ENCODE measurements around the gene RFX1.
"Not testable (repeated sequence)": the region's sequence is repeated elsewhere in the genome, so short reads cannot be mapped to it uniquely, and the experiment has no call there.

RFX1 gene

GRCh38 chr19:13971868-13972267 lies 34.3 kb downstream of the RFX1 start:
- not testable (repeated sequence) for H3K36me3 ChIP-seq (ENCODE audit: control insufficient read depth, insufficient read depth, low read length); H3K4me3 ChIP-seq (ENCODE audit: low read depth, low read length); H3K4me1 ChIP-seq (ENCODE audit: control insufficient read depth, insufficient read depth, low read length); H3K27me3 ChIP-seq (ENCODE audit: control insufficient read depth, insufficient read depth, low read length); H3K9me3 ChIP-seq (ENCODE audit: control insufficient read depth, insufficient read depth, low read length); H3K9ac ChIP-seq (ENCODE audit: low read depth, low read length)

GRCh38 chr19:13969897-13970296 lies 36.2 kb downstream of the RFX1 start:
- no peak overlapping the region for H3K9ac ChIP-seq (ENCODE audit: low read depth, low read length)
- no peaks in the 10 kb centered on the region for H3K9me3 ChIP-seq (ENCODE audit: control insufficient read depth, insufficient read depth, low read length)
- no peak overlapping the region for H3K4me3 ChIP-seq (ENCODE audit: low read depth, low read length)
- no peaks in the 10 kb centered on the region for H3K27me3 ChIP-seq (ENCODE audit: control insufficient read depth, insufficient read depth, low read length)
- H3K36me3 ChIP-seq (ENCODE audit: control insufficient read depth, insufficient read depth, low read length), result peaks cover 14% of the 10 kb centered on the region
- H3K4me1 ChIP-seq (ENCODE audit: control insufficient read depth, insufficient read depth, low read length), result no peaks in the 10 kb centered on the region

- H3K36me3 ChIP-seq (ENCODE audit: control insufficient read depth, insufficient read depth, low read length), result peaks cover 14% of the 10 kb centered on the region
- no peaks in the 10 kb centered on the region for H3K9me3 ChIP-seq (ENCODE audit: control insufficient read depth, insufficient read depth, low read length)
- no peak overlapping the region for H3K9ac ChIP-seq (ENCODE audit: low read depth, low read length)
- H3K4me1 ChIP-seq (ENCODE audit: control insufficient read depth, insufficient read depth, low read length), result no peaks in the 10 kb centered on the region
- no peak overlapping the region for H3K4me3 ChIP-seq (ENCODE audit: low read depth, low read length)
- H3K27me3 ChIP-seq (ENCODE audit: control insufficient read depth, insufficient read depth, low read length), result no peaks in the 10 kb centered on the region
These were observed 37.1 kb downstream of the RFX1 start for GRCh38 chr19:13968999-13969398.

GRCh38 chr19:13968383-13968935 lies 37.7 kb downstream of the RFX1 start:
- peaks cover 14% of the 10 kb centered on the region for H3K36me3 ChIP-seq (ENCODE audit: control insufficient read depth, insufficient read depth, low read length)

GRCh38 chr19:13967206-13967605 lies 38.9 kb downstream of the RFX1 start:
- not testable (repeated sequence) for H3K4me1 ChIP-seq (ENCODE audit: control insufficient read depth, insufficient read depth, low read length); H3K9ac ChIP-seq (ENCODE audit: low read depth, low read length); H3K9me3 ChIP-seq (ENCODE audit: control insufficient read depth, insufficient read depth, low read length); H3K27me3 ChIP-seq (ENCODE audit: control insufficient read depth, insufficient read depth, low read length); H3K4me3 ChIP-seq (ENCODE audit: low read depth, low read length)
- H3K36me3 ChIP-seq (ENCODE audit: control insufficient read depth, insufficient read depth, low read length), result peaks cover 11% of the 10 kb centered on the region

More at GRCh38 chr19:13968383-13968935, 37.7 kb downstream of the RFX1 start:
- no peaks in the 10 kb centered on the region for H3K9me3 ChIP-seq (ENCODE audit: control insufficient read depth, insufficient read depth, low read length)
- no peak overlapping the region for H3K9ac ChIP-seq (ENCODE audit: low read depth, low read length)
- no peaks in the 10 kb centered on the region for H3K4me1 ChIP-seq (ENCODE audit: control insufficient read depth, insufficient read depth, low read length)
- H3K4me3 ChIP-seq (ENCODE audit: low read depth, low read length), result no peak overlapping the region
- no peaks in the 10 kb centered on the region for H3K27me3 ChIP-seq (ENCODE audit: control insufficient read depth, insufficient read depth, low read length)

DNA sequence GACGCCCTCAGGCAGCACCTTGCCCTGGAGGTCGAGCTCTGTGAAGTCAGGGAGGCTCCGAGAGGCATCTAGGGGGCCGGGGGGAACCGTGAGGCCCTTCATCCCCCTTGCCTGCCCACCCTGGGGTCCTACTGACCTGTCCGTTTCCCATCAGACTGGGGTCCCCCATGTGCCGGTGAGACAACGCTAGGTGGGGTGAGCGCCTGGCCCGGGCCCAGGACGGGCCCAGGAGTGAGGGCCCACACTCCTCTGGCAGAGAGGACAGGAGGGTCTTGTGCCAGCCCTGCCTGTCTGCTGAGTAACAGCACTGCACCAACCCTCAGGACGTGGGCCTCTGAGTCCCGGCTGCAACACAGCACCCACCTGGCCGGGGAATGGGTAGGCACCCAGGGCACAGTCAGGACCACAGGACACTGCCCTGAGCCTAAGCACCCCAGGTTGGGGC lies 39.4 kb downstream of the RFX1 start:
- peaks cover 11% of the 10 kb centered on the region for H3K36me3 ChIP-seq (ENCODE audit: control insufficient read depth, insufficient read depth, low read length)
- no peaks in the 10 kb centered on the region for H3K4me1 ChIP-seq (ENCODE audit: control insufficient read depth, insufficient read depth, low read length)
- H3K9me3 ChIP-seq (ENCODE audit: control insufficient read depth, insufficient read depth, low read length), result no peaks in the 10 kb centered on the region
- H3K27me3 ChIP-seq (ENCODE audit: control insufficient read depth, insufficient read depth, low read length), result no peaks in the 10 kb centered on the region
- H3K9ac ChIP-seq (ENCODE audit: low read depth, low read length), result no peak overlapping the region
- H3K4me3 ChIP-seq (ENCODE audit: low read depth, low read length), result no peak overlapping the region

DNA sequence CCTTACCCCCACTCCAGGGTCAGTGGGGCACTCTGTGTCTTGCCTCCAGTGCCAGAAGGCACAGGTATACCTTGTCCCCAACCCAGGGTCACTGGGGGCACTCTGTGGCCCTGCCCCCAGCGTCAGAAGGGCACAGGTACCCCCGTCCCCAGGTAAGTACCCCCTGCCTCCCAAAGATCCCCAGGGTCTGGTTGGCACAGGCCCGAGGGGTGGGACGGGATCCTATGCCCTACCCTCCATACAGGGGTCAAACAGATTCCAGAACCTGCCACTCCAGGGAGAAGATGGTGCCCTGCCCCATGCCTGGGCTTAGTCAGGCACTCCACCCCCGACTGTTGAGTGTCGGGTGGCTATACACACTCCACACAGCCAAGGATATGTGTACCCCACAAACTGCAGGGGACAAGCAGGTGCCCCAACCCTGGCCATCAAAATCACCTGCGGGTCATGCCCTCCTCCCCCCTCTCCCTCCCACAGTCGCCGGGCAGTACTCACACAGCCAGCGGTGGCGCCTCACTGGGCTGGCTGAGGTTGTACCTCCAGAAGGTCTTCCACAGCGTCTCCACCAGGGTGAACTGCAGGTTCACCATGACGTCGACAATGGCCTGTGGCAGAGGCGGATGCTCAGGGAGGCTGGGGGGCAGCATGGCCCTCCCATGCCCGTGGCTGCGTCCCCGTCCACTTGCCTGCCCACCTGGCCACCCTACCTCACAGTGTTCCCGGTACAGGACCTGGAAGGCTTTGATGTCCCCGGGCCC lies 40.0 kb downstream of the RFX1 start:
- Histone ChIP-seq H3K36me3 (ENCODE audit: control insufficient read depth, insufficient read depth, low read length) (peaks cover 11% of the 10 kb centered on the region), H3K27me3 (ENCODE audit: control insufficient read depth, insufficient read depth, low read length) (no peaks in the 10 kb centered on the region), H3K4me3 (ENCODE audit: low read depth, low read length) (no peak overlapping the region), H3K9me3 (ENCODE audit: control insufficient read depth, insufficient read depth, low read length) (no peaks in the 10 kb centered on the region), H3K4me1 (ENCODE audit: control insufficient read depth, insufficient read depth, low read length) (no peaks in the 10 kb centered on the region), H3K9ac (ENCODE audit: low read depth, low read length) (no peak overlapping the region)

- H3K9ac ChIP-seq (ENCODE audit: low read depth, low read length), result no peak overlapping the region
- H3K9me3 ChIP-seq (ENCODE audit: control insufficient read depth, insufficient read depth, low read length), result no peaks in the 10 kb centered on the region
- H3K36me3 ChIP-seq (ENCODE audit: control insufficient read depth, insufficient read depth, low read length), result peaks cover 16% of the 10 kb centered on the region
These were observed 40.7 kb downstream of the RFX1 start for GRCh38 chr19:13965377-13965896.

DNA sequence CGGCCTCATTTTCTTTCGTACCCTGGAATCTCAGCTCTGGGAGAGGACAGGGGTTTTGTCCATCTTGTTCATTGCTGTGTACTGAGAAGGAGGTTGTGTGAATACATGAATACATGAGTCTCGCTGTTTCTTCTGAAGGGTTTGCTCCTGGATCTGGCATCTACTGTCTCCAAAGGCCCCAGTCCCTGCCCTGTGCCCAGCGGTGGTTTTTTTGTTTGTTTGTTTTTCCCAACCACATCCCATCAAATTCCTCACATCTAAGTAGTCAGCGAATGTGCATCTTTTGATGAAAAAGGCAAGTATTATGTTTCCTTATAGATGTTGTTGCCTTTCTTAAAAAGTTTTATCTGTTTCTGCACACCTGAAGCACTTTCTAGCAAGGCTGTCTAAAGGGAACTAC lies 41.3 kb downstream of the RFX1 start:
- no peak overlapping the region for H3K4me3 ChIP-seq (ENCODE audit: low read depth, low read length)
- no peaks in the 10 kb centered on the region for H3K9me3 ChIP-seq (ENCODE audit: control insufficient read depth, insufficient read depth, low read length)
- H3K9ac ChIP-seq (ENCODE audit: low read depth, low read length), result no peak overlapping the region
- H3K36me3 ChIP-seq (ENCODE audit: control insufficient read depth, insufficient read depth, low read length), result peaks cover 22% of the 10 kb centered on the region
- no peaks in the 10 kb centered on the region for H3K4me1 ChIP-seq (ENCODE audit: control insufficient read depth, insufficient read depth, low read length)
- no peaks in the 10 kb centered on the region for H3K27me3 ChIP-seq (ENCODE audit: control insufficient read depth, insufficient read depth, low read length)

More at GRCh38 chr19:13965377-13965896, 40.7 kb downstream of the RFX1 start:
- no peaks in the 10 kb centered on the region for H3K27me3 ChIP-seq (ENCODE audit: control insufficient read depth, insufficient read depth, low read length)
- H3K4me3 ChIP-seq (ENCODE audit: low read depth, low read length), result no peak overlapping the region
- H3K4me1 ChIP-seq (ENCODE audit: control insufficient read depth, insufficient read depth, low read length), result no peaks in the 10 kb centered on the region

DNA sequence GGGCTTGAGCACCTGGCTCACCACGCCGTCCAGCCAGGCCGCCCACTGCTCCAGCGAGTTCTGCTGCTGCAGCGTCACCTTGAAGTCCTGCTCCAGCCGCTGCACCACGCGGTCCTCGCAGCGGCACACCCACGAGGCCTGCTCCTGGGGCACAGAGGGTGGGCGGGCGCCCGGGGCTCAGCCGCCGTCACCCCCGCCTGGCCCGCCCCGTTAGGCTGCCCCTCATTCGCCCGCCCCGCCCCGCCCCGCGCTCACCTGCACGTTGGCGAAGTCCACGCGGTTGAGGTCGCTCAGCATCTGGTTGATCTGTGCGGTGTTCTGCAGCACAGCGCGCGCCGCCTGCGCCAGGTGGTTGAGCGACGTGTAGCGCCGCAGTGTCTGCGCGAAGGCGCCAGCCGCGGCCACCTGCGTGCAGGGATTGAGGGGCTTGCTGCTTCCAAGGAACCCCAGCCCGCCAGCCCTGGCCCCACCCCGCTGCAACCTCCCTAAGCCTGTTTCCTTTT lies 42.5 kb downstream of the RFX1 start:
- H3K27me3 ChIP-seq (ENCODE audit: control insufficient read depth, insufficient read depth, low read length), result no peaks in the 10 kb centered on the region
- no peaks in the 10 kb centered on the region for H3K4me1 ChIP-seq (ENCODE audit: control insufficient read depth, insufficient read depth, low read length)
- H3K36me3 ChIP-seq (ENCODE audit: control insufficient read depth, insufficient read depth, low read length), result peaks cover 31% of the 10 kb centered on the region
- peak overlapping the region; percentile 64 for H3K4me3 ChIP-seq (ENCODE audit: low read depth, low read length)
- H3K9me3 ChIP-seq (ENCODE audit: control insufficient read depth, insufficient read depth, low read length), result no peaks in the 10 kb centered on the region
- no peak overlapping the region for H3K9ac ChIP-seq (ENCODE audit: low read depth, low read length)

DNA sequence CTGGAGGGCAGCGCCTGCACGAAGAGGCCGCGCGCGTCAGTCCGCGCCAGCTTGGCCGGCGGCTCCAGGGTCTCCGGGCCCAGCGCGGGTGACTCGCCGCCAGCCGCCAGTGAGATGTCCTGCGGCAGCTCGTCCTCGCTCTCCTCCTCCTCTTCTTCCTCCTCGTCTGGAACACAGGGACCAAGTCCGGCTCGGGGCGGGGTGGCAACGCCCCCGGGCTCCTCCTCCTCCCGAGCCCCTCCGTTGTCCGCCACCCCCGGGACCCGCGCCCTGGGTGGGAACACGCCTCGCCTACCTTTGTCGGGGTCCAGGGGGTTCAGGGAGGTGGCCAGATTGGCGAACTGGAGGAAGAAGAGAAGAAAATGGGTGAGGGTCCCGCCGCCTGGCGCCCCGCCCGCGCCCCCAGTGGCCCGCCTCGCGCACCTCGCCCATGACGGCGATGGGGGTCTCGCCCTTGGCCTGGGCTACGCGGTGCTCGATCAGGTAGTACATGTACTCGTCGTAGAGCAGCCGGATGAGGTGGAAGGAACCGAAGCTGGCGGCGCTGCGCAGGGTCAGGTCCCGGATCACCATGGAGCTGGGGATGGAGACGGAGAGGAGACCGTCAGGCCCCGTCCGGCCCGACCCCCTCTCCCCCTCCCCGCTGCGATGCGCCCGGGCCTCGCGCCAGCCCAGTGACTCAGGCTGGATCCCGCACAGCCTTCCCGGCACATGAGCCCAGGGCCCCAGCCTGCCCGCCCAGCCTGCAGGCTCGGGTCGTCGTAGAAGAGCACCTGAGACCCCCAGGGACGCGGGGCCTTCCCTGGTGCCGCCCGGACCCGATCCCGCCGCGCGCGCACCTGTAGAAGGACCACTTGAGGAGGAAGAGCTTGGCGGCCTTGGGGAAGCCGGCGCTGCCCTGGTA lies 43.2 kb downstream of the RFX1 start:
- Histone ChIP-seq H3K4me1 (ENCODE audit: control insufficient read depth, insufficient read depth, low read length) (no peaks in the 10 kb centered on the region), H3K9ac (ENCODE audit: low read depth, low read length) (no peak overlapping the region), H3K27me3 (ENCODE audit: control insufficient read depth, insufficient read depth, low read length) (no peaks in the 10 kb centered on the region), H3K4me3 (ENCODE audit: low read depth, low read length) (peak overlapping the region; percentile 64), H3K36me3 (ENCODE audit: control insufficient read depth, insufficient read depth, low read length) (peaks cover 37% of the 10 kb centered on the region), H3K9me3 (ENCODE audit: control insufficient read depth, insufficient read depth, low read length) (no peaks in the 10 kb centered on the region)
